CD14-positive monocyte (primary cell): ENCODE data around the gene BSN. TPM values are rescaled to one million over a fixed set of nuclear protein-coding genes. Genes with fewer than 3 reads are reported as not detected.

Source experiments
- DNase-seq, 3 donors: peaks; one replicate each; pipeline ENCODE4 v3.0.0-alpha.2; 2011 to 2022
- H2AFZ ChIP-seq: 2 replicates; pipeline ENCODE4 v1.6.0; 2012; ENCODE audit warnings: mild to moderate bottlenecking, low read depth, low read length, inconsistent platforms; ENCODE audit not compliant: insufficient read depth, poor library complexity, severe bottlenecking
- H3K27ac ChIP-seq, 2 donors: 1 replicate in 1 of 2; 2 replicates in 1 of 2; pipeline ENCODE4 v1.5.1; 2012 to 2013; ENCODE audit warnings: low read length in 2 of 2, control low read depth in 1 of 2, inconsistent platforms in 1 of 2, low read depth in 1 of 2, mild to moderate bottlenecking in 1 of 2
- H3K27me3 ChIP-seq, 2 donors: one replicate each; pipeline versions ENCODE4 v1.6.0 to v1.6.1; 2011 to 2013; ENCODE audit warnings: low read length in 2 of 2; ENCODE audit not compliant: control insufficient read depth in 2 of 2, insufficient read depth in 2 of 2
- H3K36me3 ChIP-seq, 2 donors: replicated peaks in 1 of 2; 1 replicate in 1 of 2; 2 replicates in 1 of 2; pipeline versions ENCODE4 v1.5.1 to v1.6.1; 2012 to 2013; ENCODE audit warnings: low read length in 2 of 2, control low read depth in 1 of 2, inconsistent platforms in 1 of 2, mild to moderate bottlenecking in 1 of 2; ENCODE audit not compliant: insufficient read depth in 2 of 2, control insufficient read depth in 1 of 2
- H3K4me1 ChIP-seq, 2 donors: 1 replicate in 1 of 2; 2 replicates in 1 of 2; pipeline versions ENCODE4 v1.5.1 to v1.6.1; 2012 to 2013; ENCODE audit warnings: low read length in 2 of 2, control low read depth in 1 of 2, inconsistent platforms in 1 of 2, mild to moderate bottlenecking in 1 of 2, moderate library complexity in 1 of 2; ENCODE audit not compliant: insufficient read depth in 2 of 2, control insufficient read depth in 1 of 2
- H3K4me2 ChIP-seq: replicated peaks from 2 replicates; pipeline ENCODE3; 2012; ENCODE audit warnings: low read length, moderate library complexity, mild to moderate bottlenecking; ENCODE audit not compliant: poor library complexity, severe bottlenecking; ENCODE audit errors: extremely low read depth
- H3K4me3 ChIP-seq, 3 experiments: fragments of 200-600 bp in 1 of 3; sonication (generic) in 1 of 3; replicated peaks in 1 of 3; 1 replicate in 2 of 3; 2 replicates in 1 of 3; pipeline ENCODE4 v1.5.1; 2011 to 2013; ENCODE audit warnings: low read length in 3 of 3, mild to moderate bottlenecking in 3 of 3, control low read depth in 2 of 3, low read depth in 2 of 3, inconsistent platforms in 1 of 3, moderate library complexity in 1 of 3
- H3K79me2 ChIP-seq: 2 replicates; pipeline ENCODE4 v1.6.0; 2012; ENCODE audit warnings: mild to moderate bottlenecking, control low read depth, inconsistent platforms, low read length, moderate library complexity; ENCODE audit not compliant: insufficient read depth
- H3K9ac ChIP-seq: 2 replicates; pipeline ENCODE4 v1.6.0; 2017; ENCODE audit warnings: low read length, mild to moderate bottlenecking; ENCODE audit not compliant: insufficient read depth, poor library complexity, severe bottlenecking
- H3K9me3 ChIP-seq, 2 donors: replicated peaks in 1 of 2; 1 replicate in 1 of 2; 2 replicates in 1 of 2; pipeline versions ENCODE4 v1.5.1 to v1.6.1; 2012 to 2013; ENCODE audit warnings: low read length in 2 of 2, control low read depth in 1 of 2; ENCODE audit not compliant: control insufficient read depth in 1 of 2, insufficient read depth in 1 of 2
- H4K20me1 ChIP-seq: 2 replicates; pipeline ENCODE4 v1.6.0; 2012; ENCODE audit warnings: mild to moderate bottlenecking, low read length, control low read depth, moderate library complexity; ENCODE audit not compliant: insufficient read depth
- H3K27ac Mint-ChIP-seq, 7 donors: one replicate each; pipeline ENCODE4 v1.8.0; 2020; ENCODE audit warnings: mild to moderate bottlenecking in 7 of 7, mixed read lengths in 7 of 7, moderate library complexity in 6 of 7, inconsistent platforms in 2 of 7
- H3K27me3 Mint-ChIP-seq, 3 donors: one replicate each; pipeline ENCODE4 v1.8.0; 2021 to 2022; ENCODE audit warnings: low read depth in 3 of 3, mild to moderate bottlenecking in 3 of 3, mixed read lengths in 3 of 3, moderate library complexity in 3 of 3, inconsistent platforms in 1 of 3
- H3K36me3 Mint-ChIP-seq, 2 donors: one replicate each; pipeline ENCODE4 v1.8.0; 2020; ENCODE audit warnings: mixed read lengths in 2 of 2, inconsistent platforms in 1 of 2, mild to moderate bottlenecking in 1 of 2
- H3K4me1 Mint-ChIP-seq: one replicate; pipeline ENCODE4 v1.8.0; 2020; ENCODE audit warnings: mild to moderate bottlenecking, mixed read lengths
- H3K4me3 Mint-ChIP-seq, 2 donors: one replicate each; pipeline ENCODE4 v1.8.0; 2020; ENCODE audit warnings: mild to moderate bottlenecking in 2 of 2, mixed read lengths in 2 of 2, moderate library complexity in 1 of 2
- H3K9me3 Mint-ChIP-seq, 7 donors: one replicate each; pipeline ENCODE4 v1.8.0; 2020 to 2022; ENCODE audit warnings: mixed read lengths in 7 of 7, mild to moderate bottlenecking in 6 of 7, moderate library complexity in 6 of 7, inconsistent platforms in 2 of 7
- WGBS: methylation state at CpG from one replicate; pipeline ENCODE4 v1.1.5; 2013; ENCODE audit warnings: missing lambda C conversion rate; ENCODE audit not compliant: insufficient coverage; 5-methylcytosine and 5-hydroxymethylcytosine counted together
- intact Hi-C, 2 donors: fragments of 100-400 bp; cut with micrococcal nuclease; formaldehyde crosslinking; loops; one replicate each; pipeline versions ENCODE4 v1.15.0 to v1.15.1; 2023
- polyA plus RNA-seq, 3 donors: library from polyadenylated mRNA; depleted of rRNA in 1 of 3; unstranded in 2 of 3; stranded (reverse) in 1 of 3; fragments of 300-500 nt in 2 of 3; fragments of >200 nt in 1 of 3; fragmentation: Illumina TruSeq in 2 of 3; gene quantifications; 1 replicate in 2 of 3; 2 replicates in 1 of 3; pipeline ENCODE4 v1.2.3, GENCODE V29; 2012 to 2021
- TF ChIP-seq, protein P1 (sequence below): fragments of 200-600 bp; IDR thresholded peaks from one replicate; pipeline ENCODE4 v1.8.0; 2022; ENCODE audit warnings: antibody characterized with exemption, mild to moderate bottlenecking

BSN gene
- polyA plus RNA-seq, 3 donors: not detected

- intact Hi-C loops: no loop called here
- Histone ChIP-seq H2AFZ (no peak overlapping the region), H3K27ac (no peak overlapping the region), H3K79me2 (no peaks in the 10 kb centered on the region), H3K4me1 (no peaks in the 10 kb centered on the region), H3K4me3 (no peak overlapping the region), H4K20me1 (no peaks in the 10 kb centered on the region), H3K27me3 (no peaks in the 10 kb centered on the region), H3K9me3 (no peaks in the 10 kb centered on the region), H3K4me2 (no peak overlapping the region), H3K9ac (no peak overlapping the region), H3K36me3 (no peaks in the 10 kb centered on the region)
- peak in 1 of 3 donors; percentile 13 for DNase-seq
- Mint-ChIP-seq H3K4me3 (no peak overlapping the region), H3K27me3 (peaks cover 0 to 4% (median 0%) of the 10 kb centered on the region in 3 donors), H3K9me3 (peaks cover 0 to 3% (median 0%) of the 10 kb centered on the region in 7 donors), H3K27ac (peak overlapping the region in 1 of 7 donors; percentile 1), H3K36me3 (no peaks in the 10 kb centered on the region), H3K4me1 (peaks cover 2% of the 10 kb centered on the region)
- TF ChIP-seq, protein P1, sequence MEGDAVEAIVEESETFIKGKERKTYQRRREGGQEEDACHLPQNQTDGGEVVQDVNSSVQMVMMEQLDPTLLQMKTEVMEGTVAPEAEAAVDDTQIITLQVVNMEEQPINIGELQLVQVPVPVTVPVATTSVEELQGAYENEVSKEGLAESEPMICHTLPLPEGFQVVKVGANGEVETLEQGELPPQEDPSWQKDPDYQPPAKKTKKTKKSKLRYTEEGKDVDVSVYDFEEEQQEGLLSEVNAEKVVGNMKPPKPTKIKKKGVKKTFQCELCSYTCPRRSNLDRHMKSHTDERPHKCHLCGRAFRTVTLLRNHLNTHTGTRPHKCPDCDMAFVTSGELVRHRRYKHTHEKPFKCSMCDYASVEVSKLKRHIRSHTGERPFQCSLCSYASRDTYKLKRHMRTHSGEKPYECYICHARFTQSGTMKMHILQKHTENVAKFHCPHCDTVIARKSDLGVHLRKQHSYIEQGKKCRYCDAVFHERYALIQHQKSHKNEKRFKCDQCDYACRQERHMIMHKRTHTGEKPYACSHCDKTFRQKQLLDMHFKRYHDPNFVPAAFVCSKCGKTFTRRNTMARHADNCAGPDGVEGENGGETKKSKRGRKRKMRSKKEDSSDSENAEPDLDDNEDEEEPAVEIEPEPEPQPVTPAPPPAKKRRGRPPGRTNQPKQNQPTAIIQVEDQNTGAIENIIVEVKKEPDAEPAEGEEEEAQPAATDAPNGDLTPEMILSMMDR: no peak
- WGBS: 100% methylated on average over 1 of the region's 2 CpGs
Observed at GRCh38 chr3:49602049-49602554, 47.8 kb downstream of the BSN start.

DNA sequence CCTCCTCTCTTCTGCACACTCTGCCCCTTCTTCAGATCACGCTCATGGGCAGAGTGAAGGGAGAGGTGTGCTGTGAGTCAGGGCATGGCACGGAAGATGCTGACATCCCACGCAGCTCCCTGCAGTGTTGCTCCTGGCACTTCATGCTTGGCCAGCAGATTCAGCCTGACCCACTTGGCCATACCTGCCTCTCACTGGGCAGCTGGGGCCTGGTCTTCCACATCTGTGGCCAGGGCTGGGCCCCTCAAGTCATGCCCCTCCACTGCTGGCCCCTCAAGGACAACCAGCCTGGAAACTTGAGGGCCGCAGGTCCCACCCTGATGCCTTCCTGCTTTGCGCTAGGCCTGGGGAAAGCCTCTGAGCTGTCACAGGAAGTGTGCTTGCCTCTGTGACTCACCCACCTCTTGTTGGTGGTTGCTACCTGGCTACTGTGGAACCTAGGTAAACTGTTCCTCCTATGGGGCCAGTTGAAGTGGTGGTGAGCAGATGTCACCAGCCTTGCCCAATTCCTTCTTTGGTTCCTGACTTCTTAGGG is 48.7 kb downstream of the BSN start:
- H2AFZ ChIP-seq: no peak overlapping the region
- Mint-ChIP-seq H3K4me1 (peaks cover 2% of the 10 kb centered on the region), H3K4me3 (no peak overlapping the region), H3K27ac (no peak overlapping the region), H3K9me3 (no peaks in the 10 kb centered on the region), H3K27me3 (peaks cover 0 to 4% (median 0%) of the 10 kb centered on the region in 3 donors), H3K36me3 (no peaks in the 10 kb centered on the region)
- H4K20me1 ChIP-seq: no peaks in the 10 kb centered on the region
- no peak overlapping the region for H3K27ac ChIP-seq
- H3K9me3 ChIP-seq: no peaks in the 10 kb centered on the region
- no peaks in the 10 kb centered on the region for H3K4me1 ChIP-seq
- no peak overlapping the region for H3K4me3 ChIP-seq
- DNase-seq: no peak
- whole genome bisulfite sequencing: 91% methylated on average over 5 of the region's 5 CpGs
- H3K27me3 ChIP-seq: no peaks in the 10 kb centered on the region
- intact Hi-C loops: no loop called here
- TF ChIP-seq, protein P1: no peak
- H3K4me2 ChIP-seq: no peak overlapping the region
- no peaks in the 10 kb centered on the region for H3K79me2 ChIP-seq
- H3K9ac ChIP-seq: no peak overlapping the region
- H3K36me3 ChIP-seq: no peaks in the 10 kb centered on the region
